HEK293 (cell line): ENCODE data around the gene CRY2.

Experiments used
- CTCF ChIA-PET: fragments of 350-600 bp; formaldehyde crosslinking; extraction: SDS; loops from one replicate; lab custom pipeline; 2021; ENCODE audit warnings: antibody characterized with exemption; lab: Yijun Ruan, JAX
- POLR2A ChIA-PET: fragments of 300-600 bp; formaldehyde crosslinking; extraction: SDS; loops from one replicate; lab custom pipeline; 2020; ENCODE audit warnings: antibody characterized with exemption, inconsistent platforms; lab: Yijun Ruan, JAX
- H3K27ac ChIP-seq: fragments of 200-500 bp; sonication (Bioruptor generic); 2 replicates; pipeline ENCODE4 v1.5.1; 2014; ENCODE audit warnings: low read depth, low read length, control low read depth, inconsistent platforms; ENCODE audit errors: extremely low read depth
- H3K36me3 ChIP-seq, 2 experiments: fragments of 200-500 bp in 1 of 2; sonication (Bioruptor generic) in 1 of 2; 1 replicate in 1 of 2; 2 replicates in 1 of 2; pipeline ENCODE4 v1.5.1; 2014 to 2017; ENCODE audit warnings: inconsistent platforms in 2 of 2, low read length in 2 of 2; ENCODE audit not compliant: control insufficient read depth in 2 of 2, insufficient read depth in 1 of 2
- H3K4me1 ChIP-seq: fragments of 200-500 bp; sonication (Bioruptor generic); 2 replicates; pipeline ENCODE4 v1.5.1; 2014; ENCODE audit warnings: mild to moderate bottlenecking, low read length, inconsistent platforms; ENCODE audit not compliant: control insufficient read depth, insufficient read depth
- H3K4me3 ChIP-seq: 2 replicates; pipeline ENCODE4 v1.5.1; 2011; ENCODE audit warnings: low read depth, mild to moderate bottlenecking, control low read depth, low read length, moderate library complexity
- H3K9me3 ChIP-seq: fragments of 200-500 bp; sonication (Bioruptor generic); 2 replicates; pipeline ENCODE4 v1.5.1; 2014; ENCODE audit warnings: low read depth, low read length, inconsistent platforms; ENCODE audit not compliant: control insufficient read depth, insufficient read depth
- EGR2 ChIP-seq: fragments of 450-650 bp; formaldehyde crosslinking; IDR thresholded peaks from 2 replicates; pipeline ENCODE4 v1.5.1; 2016; ENCODE audit warnings: low read depth, missing biosample characterization, missing genetic modification characterization
- ELK4 ChIP-seq: IDR thresholded peaks from 2 replicates; pipeline ENCODE4 v1.6.1; 2011; ENCODE audit warnings: mild to moderate bottlenecking, low read depth, low read length, borderline replicate concordance
- GLIS1 ChIP-seq: fragments of 450-650 bp; formaldehyde crosslinking; IDR thresholded peaks from 2 replicates; pipeline ENCODE4 v1.5.1; 2016; ENCODE audit warnings: missing biosample characterization, missing genetic modification characterization
- GLIS2 ChIP-seq: fragments of 450-650 bp; formaldehyde crosslinking; IDR thresholded peaks from 2 replicates; pipeline ENCODE4 v1.5.1; 2016; ENCODE audit warnings: missing biosample characterization, missing genetic modification characterization
- HIC1 ChIP-seq: fragments of 450-650 bp; formaldehyde crosslinking; IDR thresholded peaks from 2 replicates; pipeline ENCODE4 v1.5.1; 2016; ENCODE audit warnings: missing biosample characterization, missing genetic modification characterization
- HOXD13 ChIP-seq: sonication (generic); formaldehyde crosslinking; IDR thresholded peaks from 2 replicates; pipeline ENCODE4 v1.8.0; 2022; ENCODE audit warnings: missing genetic modification reagents, borderline replicate concordance
- INSM2 ChIP-seq: fragments of 450-650 bp; formaldehyde crosslinking; IDR thresholded peaks from 2 replicates; pipeline ENCODE4 v1.5.1; 2016; ENCODE audit warnings: missing biosample characterization, missing genetic modification characterization
- KLF16 ChIP-seq: fragments of 450-650 bp; formaldehyde crosslinking; IDR thresholded peaks from 2 replicates; pipeline ENCODE4 v1.5.1; 2017; ENCODE audit warnings: missing biosample characterization, missing genetic modification characterization
- OSR2 ChIP-seq: fragments of 450-650 bp; formaldehyde crosslinking; IDR thresholded peaks from 2 replicates; pipeline ENCODE4 v1.5.1; 2016; ENCODE audit warnings: missing biosample characterization, missing genetic modification characterization
- PRDM4 ChIP-seq: fragments of 450-650 bp; formaldehyde crosslinking; IDR thresholded peaks from 2 replicates; pipeline ENCODE4 v1.5.1; 2017; ENCODE audit warnings: missing biosample characterization, missing genetic modification characterization
- SCRT1 ChIP-seq: fragments of 450-650 bp; formaldehyde crosslinking; IDR thresholded peaks from 2 replicates; pipeline ENCODE4 v1.5.1; 2016; ENCODE audit warnings: missing biosample characterization, missing genetic modification characterization, borderline replicate concordance
- ZNF133 ChIP-seq: fragments of 450-650 bp; formaldehyde crosslinking; IDR thresholded peaks from 2 replicates; pipeline ENCODE4 v1.5.1; 2016; ENCODE audit warnings: missing biosample characterization, missing genetic modification characterization
- ZNF280C ChIP-seq: fragments of 450-650 bp; formaldehyde crosslinking; IDR thresholded peaks from 2 replicates; pipeline ENCODE4 v1.5.1; 2016; ENCODE audit warnings: missing biosample characterization, missing genetic modification characterization
- ZNF510 ChIP-seq: fragments of 450-650 bp; formaldehyde crosslinking; IDR thresholded peaks from 2 replicates; pipeline ENCODE4 v1.5.1; 2018; ENCODE audit warnings: mild to moderate bottlenecking, missing genetic modification characterization, missing biosample characterization; ENCODE audit not compliant: insufficient replicate concordance
- ZNF521 ChIP-seq: fragments of 450-650 bp; formaldehyde crosslinking; IDR thresholded peaks from 2 replicates; pipeline ENCODE4 v1.5.1; 2017; ENCODE audit warnings: missing biosample characterization, mild to moderate bottlenecking, missing genetic modification characterization
- ZNF558 ChIP-seq: fragments of 450-650 bp; formaldehyde crosslinking; IDR thresholded peaks from 2 replicates; pipeline ENCODE4 v1.5.1; 2016; ENCODE audit warnings: missing biosample characterization, missing genetic modification characterization
- ZNF600 ChIP-seq: fragments of 450-650 bp; formaldehyde crosslinking; IDR thresholded peaks from 2 replicates; pipeline ENCODE4 v1.5.1; 2016; ENCODE audit warnings: missing biosample characterization, missing genetic modification characterization
- ZNF621 ChIP-seq: fragments of 450-650 bp; formaldehyde crosslinking; IDR thresholded peaks from 2 replicates; pipeline ENCODE4 v1.5.1; 2017; ENCODE audit warnings: missing biosample characterization, missing genetic modification characterization
- ZNF664 ChIP-seq: fragments of 450-650 bp; formaldehyde crosslinking; IDR thresholded peaks from 2 replicates; pipeline ENCODE4 v1.5.1; 2016; ENCODE audit warnings: missing biosample characterization, missing genetic modification characterization
- ZNF701 ChIP-seq: fragments of 450-650 bp; formaldehyde crosslinking; IDR thresholded peaks from 2 replicates; pipeline ENCODE4 v1.5.1; 2016; ENCODE audit warnings: missing biosample characterization, missing genetic modification characterization
- ZNF768 ChIP-seq: fragments of 450-650 bp; formaldehyde crosslinking; IDR thresholded peaks from 2 replicates; pipeline ENCODE4 v1.5.1; 2018; ENCODE audit warnings: missing biosample characterization, mild to moderate bottlenecking, missing genetic modification characterization

Gene CRY2

GRCh38 chr11:45846974-45847910, at the start of gene CRY2 (continued):
- TF ChIP-seq HIC1 (peak; percentile 74; the same call in 1 of the 2 replicates), EGR2 (tag by site-specific recombination) (peak; percentile 59), ZNF558 (tag by site-specific recombination) (no peak), ZNF521 (tag by site-specific recombination) (no peak)

GRCh38 chr11:45798793-45799441, 48.4 kb upstream of the CRY2 start:
- Histone ChIP-seq H3K36me3 (no peaks in the 10 kb centered on the region), H3K4me1 (no peaks in the 10 kb centered on the region), H3K9me3 (no peaks in the 10 kb centered on the region), H3K27ac (no peak overlapping the region), H3K4me3 (no peak overlapping the region)
- POLR2A ChIA-PET = interaction anchor here (0.6 kb wide), 1 partner anchor 846 kb away, joined by 3 read pairs; no protein-coding TSS in a partner anchor
- no peak for TF ChIP-seq ZNF768 (tag by site-specific recombination)
- no peak for TF ChIP-seq GLIS2 (tag by site-specific recombination)
- TF ChIP-seq HIC1 = no peak
- no peak for TF ChIP-seq SCRT1
- no peak for TF ChIP-seq ZNF510 (tag by site-specific recombination)
- TF ChIP-seq INSM2 = no peak
- TF ChIP-seq PRDM4 (tag by site-specific recombination) = no peak
- TF ChIP-seq ZNF280C (tag by site-specific recombination) = no peak
- no peak for TF ChIP-seq ZNF133 (tag by site-specific recombination)
- TF ChIP-seq ZNF600 = no peak
- no peak for TF ChIP-seq GLIS1 (tag by site-specific recombination)
- TF ChIP-seq ELK4 = no peak
- no peak for TF ChIP-seq ZNF621
- TF ChIP-seq OSR2 (tag by site-specific recombination) = no peak
- no peak for TF ChIP-seq KLF16 (tag by site-specific recombination)
- TF ChIP-seq ZNF701 (tag by site-specific recombination) = no peak
- no peak for TF ChIP-seq ZNF664 (tag by site-specific recombination)
- no peak for TF ChIP-seq HOXD13 (CRISPR knock-in tag)
- CTCF ChIA-PET = interaction anchor here (1.3 kb wide), 1 partner anchor 27 kb away, joined by 5 read pairs; no protein-coding TSS in a partner anchor
